SK-N-SH (cell line): ENCODE measurements around the gene UBD.

Experiments used
- CHD2 ChIP-seq: fragments of 150-350 bp; IDR thresholded peaks from 2 replicates; pipeline ENCODE4 v1.6.1; 2018; ENCODE audit warnings: low read length; ENCODE audit not compliant: partially characterized antibody
- EP300 ChIP-seq, 2 experiments: IDR thresholded peaks; 2 replicates each; pipeline versions ENCODE4 v1.4.0 to v1.6.1; 2012; ENCODE audit warnings: borderline replicate concordance in 1 of 2, low read depth in 1 of 2, low read length in 1 of 2
- FOXJ3 ChIP-seq: sonication (generic); formaldehyde crosslinking; IDR thresholded peaks from 2 replicates; pipeline ENCODE4 v1.5.1; 2020; ENCODE audit warnings: mild to moderate bottlenecking, missing genetic modification reagents
- POLR2AphosphoS5 ChIP-seq: IDR thresholded peaks from 2 replicates; pipeline ENCODE4 v1.6.1; 2012; ENCODE audit warnings: low read depth, low read length
- SMC3 ChIP-seq: IDR thresholded peaks from 2 replicates; pipeline ENCODE4 v1.6.1; 2012; ENCODE audit warnings: low read depth, low read length, improper control_type of control experiment
- TAF1 ChIP-seq: IDR thresholded peaks from 2 replicates; pipeline ENCODE4 v1.6.1; 2012; ENCODE audit warnings: low read depth, mild to moderate bottlenecking, low read length, moderate library complexity, borderline replicate concordance
- TEAD4 ChIP-seq: IDR thresholded peaks from 2 replicates; pipeline ENCODE4 v1.4.0; 2012; ENCODE audit warnings: mild to moderate bottlenecking, borderline replicate concordance; ENCODE audit not compliant: insufficient read depth
- TF ChIP-seq, protein P1 (sequence below): fragments of 150-350 bp; IDR thresholded peaks from 2 replicates; pipeline ENCODE4 v1.6.1; 2016; ENCODE audit warnings: mild to moderate bottlenecking, low read depth, low read length
- TF ChIP-seq, protein P2 (sequence below): IDR thresholded peaks from 2 replicates; pipeline ENCODE4 v1.4.0; 2012; ENCODE audit warnings: low read depth, borderline replicate concordance
- TF ChIP-seq, protein P3 (sequence below): IDR thresholded peaks from 2 replicates; pipeline ENCODE4 v1.4.0; 2012; ENCODE audit warnings: low read depth, borderline replicate concordance
- TF ChIP-seq, protein P4 (sequence below): IDR thresholded peaks from 2 replicates; pipeline ENCODE4 v1.4.0; 2012; ENCODE audit warnings: low read depth
- TF ChIP-seq, protein P5 (sequence below): fragments of 200-600 bp; sonication (generic); IDR thresholded peaks from 2 replicates; pipeline ENCODE4 v1.6.1; 2017; ENCODE audit warnings: antibody characterized with exemption, mild to moderate bottlenecking, moderate library complexity

DNA sequence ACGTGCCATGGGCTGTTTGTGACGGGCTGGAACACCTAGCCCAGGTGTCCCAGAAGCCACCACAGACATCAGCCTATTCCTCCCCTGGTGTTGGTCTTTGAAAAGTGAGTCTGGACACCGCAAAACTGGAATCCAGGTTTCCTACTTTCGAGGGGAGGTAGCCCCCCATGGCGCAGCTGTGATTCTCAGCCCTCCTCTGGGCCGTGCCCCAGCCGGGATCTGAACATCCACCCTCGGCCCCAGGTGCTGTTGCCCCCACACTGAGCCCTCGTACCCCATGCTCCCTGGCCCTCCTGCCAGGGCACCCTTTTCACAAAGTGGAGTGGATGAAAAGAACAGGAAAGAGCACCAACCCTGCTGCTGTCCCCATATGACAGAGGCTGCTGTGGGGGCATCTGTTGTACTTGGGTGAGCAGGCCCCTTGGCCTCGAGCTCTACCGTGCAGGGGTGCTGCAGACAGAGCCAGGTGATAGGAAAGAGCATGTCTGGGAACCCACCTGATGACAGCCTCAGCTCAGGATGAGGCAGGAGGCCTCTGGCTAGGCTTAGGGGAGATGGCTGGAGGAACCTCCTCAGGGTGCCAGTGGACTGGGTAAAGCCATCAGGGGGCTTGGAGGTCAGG is 53.0 kb downstream of the UBD start:
- no peak for TF ChIP-seq POLR2AphosphoS5
- TF ChIP-seq TAF1, result no peak
- TF ChIP-seq, protein P1, sequence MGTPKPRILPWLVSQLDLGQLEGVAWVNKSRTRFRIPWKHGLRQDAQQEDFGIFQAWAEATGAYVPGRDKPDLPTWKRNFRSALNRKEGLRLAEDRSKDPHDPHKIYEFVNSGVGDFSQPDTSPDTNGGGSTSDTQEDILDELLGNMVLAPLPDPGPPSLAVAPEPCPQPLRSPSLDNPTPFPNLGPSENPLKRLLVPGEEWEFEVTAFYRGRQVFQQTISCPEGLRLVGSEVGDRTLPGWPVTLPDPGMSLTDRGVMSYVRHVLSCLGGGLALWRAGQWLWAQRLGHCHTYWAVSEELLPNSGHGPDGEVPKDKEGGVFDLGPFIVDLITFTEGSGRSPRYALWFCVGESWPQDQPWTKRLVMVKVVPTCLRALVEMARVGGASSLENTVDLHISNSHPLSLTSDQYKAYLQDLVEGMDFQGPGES, result no peak
- TF ChIP-seq, protein P2, sequence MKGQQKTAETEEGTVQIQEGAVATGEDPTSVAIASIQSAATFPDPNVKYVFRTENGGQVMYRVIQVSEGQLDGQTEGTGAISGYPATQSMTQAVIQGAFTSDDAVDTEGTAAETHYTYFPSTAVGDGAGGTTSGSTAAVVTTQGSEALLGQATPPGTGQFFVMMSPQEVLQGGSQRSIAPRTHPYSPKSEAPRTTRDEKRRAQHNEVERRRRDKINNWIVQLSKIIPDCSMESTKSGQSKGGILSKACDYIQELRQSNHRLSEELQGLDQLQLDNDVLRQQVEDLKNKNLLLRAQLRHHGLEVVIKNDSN, result no peak
- TF ChIP-seq CHD2, result no peak
- TF ChIP-seq, protein P3, sequence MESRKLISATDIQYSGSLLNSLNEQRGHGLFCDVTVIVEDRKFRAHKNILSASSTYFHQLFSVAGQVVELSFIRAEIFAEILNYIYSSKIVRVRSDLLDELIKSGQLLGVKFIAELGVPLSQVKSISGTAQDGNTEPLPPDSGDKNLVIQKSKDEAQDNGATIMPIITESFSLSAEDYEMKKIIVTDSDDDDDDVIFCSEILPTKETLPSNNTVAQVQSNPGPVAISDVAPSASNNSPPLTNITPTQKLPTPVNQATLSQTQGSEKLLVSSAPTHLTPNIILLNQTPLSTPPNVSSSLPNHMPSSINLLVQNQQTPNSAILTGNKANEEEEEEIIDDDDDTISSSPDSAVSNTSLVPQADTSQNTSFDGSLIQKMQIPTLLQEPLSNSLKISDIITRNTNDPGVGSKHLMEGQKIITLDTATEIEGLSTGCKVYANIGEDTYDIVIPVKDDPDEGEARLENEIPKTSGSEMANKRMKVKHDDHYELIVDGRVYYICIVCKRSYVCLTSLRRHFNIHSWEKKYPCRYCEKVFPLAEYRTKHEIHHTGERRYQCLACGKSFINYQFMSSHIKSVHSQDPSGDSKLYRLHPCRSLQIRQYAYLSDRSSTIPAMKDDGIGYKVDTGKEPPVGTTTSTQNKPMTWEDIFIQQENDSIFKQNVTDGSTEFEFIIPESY, result no peak
- TF ChIP-seq, protein P4, sequence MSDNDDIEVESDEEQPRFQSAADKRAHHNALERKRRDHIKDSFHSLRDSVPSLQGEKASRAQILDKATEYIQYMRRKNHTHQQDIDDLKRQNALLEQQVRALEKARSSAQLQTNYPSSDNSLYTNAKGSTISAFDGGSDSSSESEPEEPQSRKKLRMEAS, result no peak
- no peak for TF ChIP-seq SMC3
- TF ChIP-seq EP300 (IDR thresholded peaks at IDR 0.05; ENCODE audit: borderline replicate concordance in 1 of 2, low read depth in 1 of 2, low read length in 1 of 2), result no peak
- TF ChIP-seq FOXJ3 (CRISPR knock-in tag), result no peak
- no peak for TF ChIP-seq TEAD4
- TF ChIP-seq, protein P5, sequence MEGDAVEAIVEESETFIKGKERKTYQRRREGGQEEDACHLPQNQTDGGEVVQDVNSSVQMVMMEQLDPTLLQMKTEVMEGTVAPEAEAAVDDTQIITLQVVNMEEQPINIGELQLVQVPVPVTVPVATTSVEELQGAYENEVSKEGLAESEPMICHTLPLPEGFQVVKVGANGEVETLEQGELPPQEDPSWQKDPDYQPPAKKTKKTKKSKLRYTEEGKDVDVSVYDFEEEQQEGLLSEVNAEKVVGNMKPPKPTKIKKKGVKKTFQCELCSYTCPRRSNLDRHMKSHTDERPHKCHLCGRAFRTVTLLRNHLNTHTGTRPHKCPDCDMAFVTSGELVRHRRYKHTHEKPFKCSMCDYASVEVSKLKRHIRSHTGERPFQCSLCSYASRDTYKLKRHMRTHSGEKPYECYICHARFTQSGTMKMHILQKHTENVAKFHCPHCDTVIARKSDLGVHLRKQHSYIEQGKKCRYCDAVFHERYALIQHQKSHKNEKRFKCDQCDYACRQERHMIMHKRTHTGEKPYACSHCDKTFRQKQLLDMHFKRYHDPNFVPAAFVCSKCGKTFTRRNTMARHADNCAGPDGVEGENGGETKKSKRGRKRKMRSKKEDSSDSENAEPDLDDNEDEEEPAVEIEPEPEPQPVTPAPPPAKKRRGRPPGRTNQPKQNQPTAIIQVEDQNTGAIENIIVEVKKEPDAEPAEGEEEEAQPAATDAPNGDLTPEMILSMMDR, result no peak
